SK-N-MC (cell line): ENCODE results near the gene HRH3.

Source experiments
- EZH2 ChIP-seq: fragments of 200-600 bp; sonication (generic); IDR thresholded peaks from one replicate; pipeline ENCODE4 v1.6.1; 2017; ENCODE audit warnings: antibody characterized with exemption
- POLR2AphosphoS5 ChIP-seq: IDR thresholded peaks from 2 replicates; pipeline ENCODE4 v1.6.1; 2012; ENCODE audit warnings: mild to moderate bottlenecking, low read depth, low read length, borderline replicate concordance

DNA sequence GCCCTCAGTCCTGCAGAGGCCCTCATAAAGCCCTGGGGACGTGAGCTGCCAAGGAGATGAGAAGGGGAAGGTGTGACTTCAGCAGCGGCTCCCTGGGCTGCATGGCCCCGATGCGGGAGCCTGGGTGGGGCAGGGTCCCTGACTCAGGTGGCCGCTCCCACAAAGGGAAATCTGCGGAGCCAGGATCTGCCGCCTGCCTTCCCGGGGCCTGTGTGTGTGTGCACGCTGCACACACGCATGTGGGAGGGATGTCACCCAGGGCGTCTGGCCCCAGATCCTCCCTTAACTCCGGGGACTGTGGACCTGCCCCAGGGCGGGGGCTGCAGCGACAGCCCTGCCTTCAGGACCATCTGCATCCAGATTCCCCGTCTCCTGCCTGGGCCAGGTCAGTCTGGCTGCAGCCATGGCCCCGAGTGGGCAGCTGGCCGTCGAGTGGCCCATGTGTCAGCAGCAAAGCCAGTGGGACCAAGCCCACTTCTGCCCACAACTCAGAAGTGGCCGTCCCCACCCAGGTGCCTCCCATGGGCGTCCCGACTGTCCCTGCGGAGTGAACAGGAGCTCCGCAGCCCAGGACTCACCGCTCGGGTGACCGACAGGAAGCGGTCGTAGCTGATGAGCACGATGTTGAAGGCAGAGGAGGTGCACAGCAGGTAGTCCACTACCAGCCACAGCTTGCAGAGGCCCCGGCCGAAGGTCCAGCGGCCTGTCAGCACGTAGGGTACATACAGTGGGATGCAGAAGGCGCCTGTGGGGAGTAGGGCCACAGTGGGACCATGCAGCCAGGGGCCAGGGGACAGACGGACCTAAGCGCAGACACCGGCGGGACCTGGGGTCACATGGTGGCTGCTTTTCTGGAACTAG, 1.9 kb downstream of the HRH3 start:
- TF ChIP-seq EZH2, result no peak
- no peak for TF ChIP-seq POLR2AphosphoS5
